ENCODE results near the gene CD63. TPM values are rescaled to one million over a fixed set of nuclear protein-coding genes. Genes with fewer than 3 reads are reported as not detected.
A peak's percentile ranks its signal among the peaks of the same experiment; 100 is the strongest.

Gene CD63
- total RNA-seq, 1 donor from 2014 or later: 688 TPM

DNA sequence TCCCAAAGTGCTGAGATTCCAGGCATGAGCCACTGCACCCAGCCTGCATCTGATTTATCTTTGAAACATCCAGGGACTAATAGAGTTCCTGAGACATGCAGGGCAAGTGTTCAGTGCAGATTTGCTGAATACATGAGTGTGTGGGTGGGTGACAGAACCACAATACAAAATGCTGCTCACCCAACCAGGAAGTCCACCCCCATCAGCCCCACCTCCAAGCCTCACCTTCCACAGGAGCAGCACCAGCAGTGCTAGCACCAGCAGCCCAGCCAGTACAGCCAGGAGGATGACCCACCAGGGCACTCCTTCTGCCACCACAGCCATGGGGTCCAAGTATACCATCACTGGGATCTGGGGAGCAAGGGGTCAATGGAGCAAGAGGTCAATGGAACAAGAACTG is 41.1 kb downstream of the CD63 start:
- peak; percentile 72 for DNase-seq (ENCODE audit: low read depth)

DNA sequence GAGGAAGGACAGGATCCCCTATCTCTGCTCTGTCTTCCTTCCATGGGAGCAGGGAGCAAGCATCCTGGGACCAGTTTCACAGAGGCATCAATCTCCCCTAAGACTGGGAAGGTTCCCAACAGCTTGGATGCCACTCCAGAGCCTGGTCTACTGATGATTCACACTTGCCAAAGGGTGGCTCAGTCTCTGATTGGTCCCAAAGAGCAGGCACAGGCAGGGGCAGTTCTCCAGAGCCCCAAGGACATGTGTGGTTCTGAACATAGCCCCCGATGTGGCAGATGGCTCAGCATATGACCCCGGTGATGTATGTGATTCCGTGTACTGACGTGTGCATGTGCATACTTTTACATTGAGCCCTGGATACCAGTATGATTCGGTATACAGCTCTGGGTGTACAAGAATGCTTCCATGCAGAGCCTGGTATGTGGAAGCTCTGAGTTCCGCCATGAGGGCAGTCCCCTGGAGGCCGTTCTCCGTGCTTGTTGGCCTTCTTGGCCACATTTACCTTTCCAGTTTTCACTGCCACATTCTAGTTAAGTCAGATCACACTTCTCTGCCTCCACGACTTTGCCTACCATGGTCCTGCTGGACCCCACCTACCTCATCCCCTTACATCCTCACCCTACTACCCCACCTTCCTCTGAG is 42.3 kb downstream of the CD63 start:
- DNase-seq (ENCODE audit: low read depth): no peak

DNA sequence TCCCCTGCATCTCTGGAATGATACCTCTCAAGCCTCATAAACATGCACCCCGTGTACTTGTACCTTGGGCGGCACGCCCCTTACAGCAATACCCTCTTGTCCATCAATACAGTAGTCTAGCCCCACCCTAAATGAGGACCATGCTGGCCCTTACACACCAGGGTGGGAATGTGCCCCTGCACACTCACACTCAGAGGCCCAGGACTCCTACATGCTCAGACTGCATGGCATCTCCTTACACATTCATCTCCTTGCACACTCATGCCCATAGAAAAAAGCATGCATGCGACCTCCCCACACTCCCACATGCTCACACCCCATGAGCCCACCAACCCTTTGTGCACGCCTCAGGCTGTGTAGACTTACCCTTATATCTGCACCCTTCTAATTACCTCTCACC is 43.1 kb downstream of the CD63 start:
- no peak for DNase-seq (ENCODE audit: low read depth)

DNA sequence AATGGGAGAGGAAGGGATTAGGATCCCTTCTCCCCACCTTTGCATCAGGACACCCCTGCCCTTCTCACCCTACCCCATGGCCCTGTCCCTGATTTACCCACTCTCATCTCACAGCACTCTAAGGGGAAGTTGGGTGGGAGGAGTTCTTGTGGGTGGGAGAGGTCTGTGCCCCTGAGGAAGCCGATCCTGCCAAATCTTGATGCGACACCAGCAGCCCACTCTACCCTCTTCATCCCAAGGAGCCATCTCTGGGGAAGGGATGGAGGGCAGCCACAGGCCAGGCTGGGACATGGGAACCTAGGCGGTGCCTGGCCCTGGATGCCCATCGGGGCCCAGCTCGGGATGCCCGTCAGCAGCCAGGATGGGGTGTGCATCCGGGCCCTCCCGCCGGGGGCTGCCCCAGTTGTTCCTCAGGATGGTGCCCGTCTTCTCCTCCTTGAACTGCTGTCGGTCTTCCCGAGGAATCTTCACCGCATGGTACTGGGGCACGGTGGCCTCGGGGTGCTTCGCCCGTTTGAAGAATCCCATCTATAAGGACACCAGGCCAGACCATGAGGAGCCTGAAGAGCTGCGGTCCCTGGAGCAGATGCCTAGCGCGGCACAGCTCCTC is 43.9 kb downstream of the CD63 start:
- DNase-seq (ENCODE audit: low read depth): no peak

DNA sequence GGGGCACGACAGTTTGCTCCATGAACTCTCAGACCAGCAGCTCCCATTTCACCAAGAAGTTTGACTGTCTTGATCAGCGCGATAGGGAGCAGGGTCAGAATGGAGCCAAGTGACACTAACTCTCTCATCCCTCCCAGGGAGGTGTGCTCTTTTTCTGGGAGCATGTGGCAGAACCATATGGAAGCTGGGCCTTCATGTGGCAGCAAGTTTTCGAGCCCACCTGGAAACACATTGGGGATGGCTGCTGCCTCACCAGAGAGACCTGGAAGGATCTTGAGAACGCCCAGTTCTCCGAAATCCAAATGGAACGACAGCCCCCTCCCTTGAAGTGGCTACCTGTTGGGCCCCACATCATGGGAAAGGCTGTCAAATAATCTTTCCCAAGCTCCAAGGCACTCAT is 45.1 kb downstream of the CD63 start:
- DNase-seq (ENCODE audit: low read depth): no peak

DNA sequence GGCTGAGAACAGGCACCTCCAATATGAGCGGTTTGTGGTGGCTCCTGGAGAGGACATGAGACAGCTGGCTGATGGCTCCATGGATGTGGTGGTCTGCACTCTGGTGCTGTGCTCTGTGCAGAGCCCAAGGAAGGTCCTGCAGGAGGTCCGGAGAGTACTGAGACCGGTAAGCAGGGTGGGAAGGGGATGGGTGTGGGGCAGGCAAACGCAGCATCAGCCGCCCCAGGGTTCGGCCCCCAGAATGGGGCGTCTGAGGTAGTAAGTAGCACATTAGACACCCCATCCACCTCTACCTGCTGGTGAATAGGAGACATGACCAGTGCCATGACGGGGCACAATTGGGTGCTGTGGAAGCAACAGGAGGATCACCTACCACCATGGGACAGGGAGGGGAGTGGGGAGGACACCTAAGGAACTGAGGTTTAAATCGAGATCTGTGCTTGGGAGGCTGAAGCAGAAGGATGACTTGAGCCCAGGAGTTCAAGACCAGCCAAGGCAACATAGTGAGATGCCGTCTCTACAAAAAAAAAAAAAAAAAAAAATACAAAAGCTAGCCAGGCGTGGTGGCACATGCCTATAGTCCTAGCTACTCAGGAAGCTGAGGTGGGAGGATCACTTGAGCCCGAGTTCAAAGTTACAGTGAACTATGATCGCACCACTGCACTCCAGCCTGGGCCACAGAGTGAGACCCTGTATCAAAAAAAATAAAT is 46.6 kb downstream of the CD63 start:
- no peak for DNase-seq (ENCODE audit: low read depth)

DNA sequence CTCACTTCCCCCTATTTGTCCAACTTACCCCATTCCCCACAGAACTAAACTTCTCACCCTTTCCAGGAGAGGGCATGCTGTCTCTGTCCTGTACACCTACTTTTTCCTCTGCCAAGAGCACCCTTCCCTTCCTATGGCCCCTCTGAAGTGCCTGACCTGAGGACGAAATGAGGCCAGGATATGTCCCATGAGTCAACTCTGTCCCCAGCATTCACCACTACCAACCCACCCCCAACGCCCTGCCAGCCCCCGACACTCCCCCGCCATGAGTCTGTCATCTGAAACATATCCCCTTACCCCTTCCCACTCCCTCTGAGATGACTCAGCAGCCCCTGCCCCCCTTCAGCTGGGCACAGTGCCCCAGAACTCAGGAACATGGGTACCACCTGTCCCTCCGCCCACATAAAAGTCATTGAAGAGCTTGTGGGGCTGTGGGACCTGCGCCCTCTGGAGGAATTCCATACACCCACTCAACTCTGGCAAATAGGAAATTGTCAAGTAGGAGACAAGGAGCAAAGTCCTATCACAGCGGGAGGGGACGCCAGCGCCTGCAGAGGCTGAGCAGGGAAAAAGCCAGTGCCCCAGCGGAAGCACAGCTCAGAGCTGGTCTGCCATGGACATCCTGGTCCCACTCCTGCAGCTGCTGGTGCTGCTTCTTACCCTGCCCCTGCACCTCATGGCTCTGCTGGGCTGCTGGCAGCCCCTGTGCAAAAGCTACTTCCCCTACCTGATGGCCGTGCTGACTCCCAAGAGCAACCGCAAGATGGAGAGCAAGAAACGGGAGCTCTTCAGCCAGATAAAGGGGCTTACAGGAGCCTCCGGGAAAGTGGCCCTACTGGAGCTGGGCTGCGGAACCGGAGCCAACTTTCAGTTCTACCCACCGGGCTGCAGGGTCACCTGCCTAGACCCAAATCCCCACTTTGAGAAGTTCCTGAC is 47.4 kb downstream of the CD63 start:
- peak; percentile 90 for DNase-seq (ENCODE audit: low read depth)

DNA sequence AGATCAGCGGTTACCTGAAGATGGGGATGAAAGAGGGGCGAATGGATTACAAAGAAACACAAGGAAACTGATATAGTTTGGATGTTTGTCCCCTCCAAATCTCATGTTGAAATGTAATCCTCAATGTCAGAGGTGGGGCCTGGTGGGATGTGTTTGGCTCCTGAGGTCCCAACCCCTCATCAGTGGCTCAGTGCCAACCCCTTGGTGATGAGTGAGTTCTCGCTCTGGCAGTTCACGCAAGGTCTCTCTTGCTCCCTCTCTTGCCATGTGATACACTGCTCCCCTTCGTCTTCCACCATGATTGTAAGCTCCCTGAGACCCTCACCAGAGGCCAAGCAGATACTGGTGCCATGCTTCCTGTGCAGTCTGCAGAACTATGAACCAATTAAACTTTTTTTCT is 49.1 kb downstream of the CD63 start:
- no peak for DNase-seq (ENCODE audit: low read depth)

DNA sequence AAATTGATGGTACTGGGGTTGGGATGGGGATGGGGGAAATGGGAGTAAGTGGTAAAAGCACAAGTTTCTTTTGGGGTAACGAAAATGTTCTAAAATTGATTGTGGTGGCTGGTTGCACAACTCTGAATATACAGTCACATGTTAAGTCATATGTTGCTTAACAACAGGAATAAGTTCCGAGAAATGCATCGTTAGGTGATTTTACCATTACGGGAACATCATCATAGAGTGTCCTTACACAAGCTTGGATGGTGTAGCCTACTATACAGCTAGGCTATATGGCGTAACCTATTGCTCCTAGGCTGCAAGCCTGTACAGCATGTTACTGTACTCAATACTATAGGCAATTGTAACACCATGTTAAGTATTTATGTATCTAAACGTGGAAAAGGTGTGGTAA is 52.1 kb downstream of the CD63 start:
- no peak for DNase-seq (ENCODE audit: low read depth)

DNA sequence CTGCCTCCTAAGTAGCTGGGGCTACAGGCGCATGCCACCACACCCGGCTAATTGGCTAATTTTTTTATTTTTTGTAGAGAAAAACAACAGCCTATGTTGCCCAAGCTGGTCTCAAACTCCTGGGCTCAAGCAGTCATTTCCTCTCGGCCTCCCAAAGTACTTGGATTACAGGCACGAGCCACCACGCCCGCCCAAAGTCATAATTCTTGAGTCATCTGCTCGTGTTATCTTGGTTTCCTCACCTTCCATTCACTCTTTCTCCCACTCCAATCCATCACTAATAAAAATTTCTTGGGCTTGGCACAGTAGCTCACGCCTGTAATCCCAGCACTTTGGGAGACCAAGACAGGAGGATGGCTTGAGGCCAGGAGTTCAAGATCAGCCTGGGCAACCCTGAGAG is 53.1 kb downstream of the CD63 start:
- DNase-seq (ENCODE audit: low read depth): no peak

Other genes with a start within 250 kb of the CD63 start
- gene OR6C68, start 236.6 kb downstream of the CD63 start, total RNA-seq: not detected in 2 replicates
- not detected in 2 replicates for gene OR6C4, start 179.4 kb downstream of the CD63 start, total RNA-seq
- gene OR2AP1, start 156.5 kb downstream of the CD63 start, total RNA-seq: not detected in 2 replicates
- gene OR10P1, start 92.1 kb downstream of the CD63 start, total RNA-seq: not detected in 2 replicates
- under 0.01 and 1.0 TPM in 2 replicates for gene ITGA7, start 21.1 kb downstream of the CD63 start, total RNA-seq
- gene BLOC1S1, start 13.0 kb downstream of the CD63 start, total RNA-seq: 45.7 and 54.7 TPM in 2 replicates
- gene RDH5, start 8.6 kb downstream of the CD63 start, total RNA-seq: 1.6 and 2.7 TPM in 2 replicates
- gene GDF11, start 14.1 kb upstream of the CD63 start, total RNA-seq: 1.9 and 7.7 TPM in 2 replicates
- 123 and 141 TPM in 2 replicates for gene SARNP, start 88.7 kb upstream of the CD63 start, total RNA-seq
- 35.5 and 67.0 TPM in 2 replicates for gene ORMDL2, start 89.0 kb upstream of the CD63 start, total RNA-seq
- gene DNAJC14, start 100.6 kb upstream of the CD63 start, total RNA-seq: 65.5 and 66.7 TPM in 2 replicates
- 1.0 and 2.6 TPM in 2 replicates for gene MMP19, start 113.9 kb upstream of the CD63 start, total RNA-seq
- 30.0 and 38.7 TPM in 2 replicates for gene PYM1, start 198.9 kb upstream of the CD63 start, total RNA-seq
- 92.2 and 105 TPM in 2 replicates for gene DGKA, start 202.2 kb upstream of the CD63 start, total RNA-seq
- gene PMEL, start 237.0 kb upstream of the CD63 start, total RNA-seq: 1.6 and 1.9 TPM in 2 replicates
- gene CDK2, start 237.8 kb upstream of the CD63 start, total RNA-seq: 12.9 and 29.0 TPM in 2 replicates
- 92.9 and 119 TPM in 2 replicates for gene RAB5B, start 245.1 kb upstream of the CD63 start, total RNA-seq

Measured in renal cortical epithelial cell (primary cell).